Nucleus accumbens (tissue), 56 donors: Measurements from ENCODE around the gene CDCA4.

ENCODE experiments used
- DNase-seq, 56 donors: peaks; one replicate each; lab custom pipeline; 2025; lab: John Stamatoyannopoulos, UW

Gene CDCA4

DNA sequence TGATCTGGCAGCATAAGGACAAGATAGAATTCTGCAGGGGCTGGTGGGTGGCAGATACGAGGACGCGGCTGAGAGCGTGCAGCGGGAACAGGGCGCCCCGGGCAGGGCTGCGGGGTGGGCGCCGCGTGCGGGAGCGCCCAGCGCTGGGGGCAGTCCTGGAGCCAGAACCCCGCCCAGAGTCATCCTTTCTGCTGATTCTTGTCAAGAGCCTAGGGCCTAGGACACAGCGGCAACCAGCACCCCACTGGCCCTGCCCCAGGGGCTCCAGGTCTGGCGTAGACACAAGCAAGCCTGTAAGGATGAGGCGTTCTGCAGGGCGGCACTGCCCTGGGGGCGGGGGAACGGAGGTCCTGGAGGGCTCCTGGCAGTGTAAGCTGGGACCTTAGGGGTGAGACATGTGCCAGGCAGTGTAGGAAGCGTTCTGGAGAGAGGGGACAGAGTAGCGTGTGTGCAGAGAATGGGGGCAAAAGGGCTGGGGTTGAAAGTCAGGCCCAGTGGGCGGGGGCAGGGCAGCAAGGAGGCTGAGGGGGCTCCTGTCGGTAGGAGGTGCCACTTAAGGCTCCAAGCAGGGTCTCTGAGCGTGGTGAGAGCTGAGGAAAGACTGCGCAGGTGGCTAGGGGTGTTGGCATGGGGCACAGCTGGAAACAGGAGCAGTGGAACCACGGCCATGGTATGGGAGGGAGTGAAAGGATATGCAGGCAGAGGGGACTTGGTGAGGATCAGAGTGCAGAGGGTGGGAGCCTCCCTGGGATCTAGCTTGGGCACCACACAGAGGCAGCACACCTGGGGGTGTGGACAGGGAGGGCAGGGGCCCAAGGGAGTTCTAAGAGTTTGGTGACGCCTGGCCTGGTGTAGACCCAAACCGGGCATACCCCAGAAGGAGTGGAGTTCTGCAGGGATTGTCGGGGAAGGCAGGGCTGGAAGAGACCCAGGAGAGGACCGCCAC, 41.9 kb downstream of the CDCA4 start:
- no peak for DNase-seq

GRCh38 chr14:104977681-104978653, 42.9 kb downstream of the CDCA4 start, which contains the start of gene AHNAK2:
TSS of gene AHNAK2 (minus strand) at chr14:104978374. CDS start at chr14:104978237, 137 bp downstream.
- peak in 19 of 56 donors; percentile 4 to 70 (median 25) for DNase-seq

- no peak for DNase-seq
Observed at GRCh38 chr14:104977008-104977680, 43.7 kb downstream of the CDCA4 start.

DNA sequence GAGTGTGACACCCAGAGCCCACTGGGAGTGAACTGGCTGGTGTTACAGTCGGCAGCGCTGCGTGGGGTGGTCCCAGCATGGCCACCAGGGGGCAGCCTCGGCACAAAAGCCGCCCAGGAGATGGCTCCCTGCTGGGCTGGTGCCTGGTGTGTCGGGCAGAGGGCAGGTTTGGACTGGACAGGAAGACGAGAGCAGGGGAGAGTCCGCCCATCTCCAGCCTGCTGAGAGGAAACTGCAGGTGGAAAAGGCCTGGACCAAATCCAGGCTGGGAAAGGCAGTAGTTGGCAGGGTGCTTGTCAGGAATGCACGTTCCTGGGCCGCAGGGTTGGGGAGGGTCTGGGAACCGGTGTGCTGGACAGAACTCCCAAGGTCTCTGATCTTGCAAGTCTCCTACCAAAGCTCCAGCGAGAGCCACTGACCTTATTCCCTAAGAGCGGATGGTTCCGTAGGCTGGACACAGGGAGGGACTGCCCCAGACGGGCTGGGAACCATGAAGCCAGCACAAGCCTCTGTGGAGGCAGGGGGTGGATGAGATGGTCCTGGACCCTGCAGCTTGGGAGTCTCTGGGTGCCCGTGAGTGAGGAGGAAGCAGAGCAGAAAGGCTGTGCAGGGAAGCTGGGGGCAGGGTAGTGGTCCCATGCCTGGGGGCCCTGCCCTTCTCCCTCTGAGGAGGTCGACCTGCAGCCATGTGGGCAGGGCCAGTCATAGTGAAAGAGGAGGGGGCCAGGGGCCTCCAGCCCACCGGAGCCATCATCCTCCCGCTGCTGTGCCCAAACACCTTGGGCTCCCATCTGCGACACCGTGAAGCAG, 44.5 kb downstream of the CDCA4 start:
- DNase-seq = peak in 44 of 56 donors; percentile 14 to 77 (median 43)

GRCh38 chr14:104975481-104976197, 45.2 kb downstream of the CDCA4 start:
- DNase-seq = no peak

DNA sequence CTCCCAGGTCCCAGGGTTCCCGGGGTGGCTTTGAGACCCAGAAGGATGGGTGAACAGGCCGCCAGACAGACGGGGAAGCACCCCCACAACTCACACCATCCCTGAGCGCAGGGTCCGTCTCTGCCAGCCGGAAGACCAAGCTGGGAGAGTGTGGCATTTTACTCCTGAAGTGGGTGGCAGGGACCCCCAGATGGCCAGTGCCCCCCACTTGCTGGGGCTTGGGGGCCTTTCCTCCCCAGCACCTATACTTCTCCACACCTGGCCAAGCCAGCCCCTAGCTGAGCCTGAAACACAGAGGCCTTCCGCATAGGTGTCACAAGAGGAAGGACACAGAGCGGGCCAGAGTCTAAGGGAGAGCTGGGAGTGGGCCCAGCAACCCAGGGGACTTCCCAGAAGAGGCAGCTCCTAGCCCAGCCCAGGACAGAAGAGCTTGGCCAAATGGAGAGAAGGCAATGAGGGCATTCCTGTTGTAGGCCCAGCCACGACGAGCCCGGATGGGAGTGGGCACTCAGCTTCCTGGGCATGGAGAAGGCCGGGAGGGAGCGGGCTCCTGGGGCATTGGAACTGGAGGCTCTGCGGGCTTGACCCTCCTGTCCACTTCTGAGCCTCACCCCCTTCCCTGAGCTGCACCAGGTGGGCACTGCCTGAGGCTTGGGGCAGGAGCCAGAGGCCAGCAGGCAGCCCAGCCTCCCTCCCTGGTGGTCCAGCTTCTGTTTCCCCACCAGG, 46.1 kb downstream of the CDCA4 start:
- DNase-seq = no peak

- no peak for DNase-seq
Observed at GRCh38 chr14:104974146-104974541, 46.7 kb downstream of the CDCA4 start.

GRCh38 chr14:104973385-104974145, 47.3 kb downstream of the CDCA4 start:
- peak in 6 of 56 donors; percentile 15 to 53 (median 36) for DNase-seq

GRCh38 chr14:104973135-104973384, 47.8 kb downstream of the CDCA4 start:
- DNase-seq = peak in 5 of 56 donors; percentile 14 to 70 (median 46)

DNA sequence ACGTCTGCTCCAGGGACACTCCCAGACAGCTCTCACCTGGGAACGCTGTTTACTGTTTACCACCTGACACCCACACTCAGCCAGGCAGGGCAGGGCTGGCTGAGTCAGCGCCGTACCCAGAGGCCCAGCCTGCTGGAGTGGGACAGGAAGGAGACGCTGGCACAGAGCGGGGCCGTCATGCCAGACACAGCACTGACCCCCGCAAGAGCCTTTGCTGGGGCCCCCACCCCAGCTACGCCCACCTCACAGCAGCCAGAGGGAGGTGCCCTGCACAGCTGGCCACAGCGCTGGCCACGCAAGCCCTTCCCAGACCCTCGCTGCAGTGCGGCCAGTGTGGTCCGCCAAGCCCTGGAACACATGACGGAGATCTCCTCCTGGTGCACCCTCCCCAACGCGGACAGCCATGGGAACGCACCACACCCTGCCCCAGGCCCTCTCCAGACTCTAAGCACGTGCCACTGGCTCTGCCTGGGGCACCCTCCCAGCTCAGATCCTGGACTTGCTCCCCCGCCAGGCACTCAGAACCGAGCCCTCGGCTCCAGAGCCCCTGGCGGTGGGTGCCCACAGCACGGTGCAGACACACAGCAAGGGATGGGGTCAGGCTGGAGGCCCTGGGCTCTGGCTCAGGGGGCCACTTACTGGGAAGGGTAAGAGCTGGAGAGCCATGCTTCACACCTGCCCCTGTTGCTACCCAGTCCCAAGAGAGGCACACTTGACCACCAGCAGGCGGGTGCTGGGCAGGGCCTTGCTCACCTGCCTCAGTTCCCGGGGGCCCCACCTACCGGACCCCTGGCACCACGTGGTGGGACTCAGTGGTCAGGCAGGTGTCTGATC, 48.4 kb downstream of the CDCA4 start:
- DNase-seq = no peak

- DNase-seq = no peak
Observed at GRCh38 chr14:104971447-104972240, 49.2 kb downstream of the CDCA4 start.

- DNase-seq = no peak
Observed at GRCh38 chr14:104970231-104971068, 50.4 kb downstream of the CDCA4 start.

GRCh38 chr14:104969741-104970230, 51.1 kb downstream of the CDCA4 start:
- no peak for DNase-seq

DNA sequence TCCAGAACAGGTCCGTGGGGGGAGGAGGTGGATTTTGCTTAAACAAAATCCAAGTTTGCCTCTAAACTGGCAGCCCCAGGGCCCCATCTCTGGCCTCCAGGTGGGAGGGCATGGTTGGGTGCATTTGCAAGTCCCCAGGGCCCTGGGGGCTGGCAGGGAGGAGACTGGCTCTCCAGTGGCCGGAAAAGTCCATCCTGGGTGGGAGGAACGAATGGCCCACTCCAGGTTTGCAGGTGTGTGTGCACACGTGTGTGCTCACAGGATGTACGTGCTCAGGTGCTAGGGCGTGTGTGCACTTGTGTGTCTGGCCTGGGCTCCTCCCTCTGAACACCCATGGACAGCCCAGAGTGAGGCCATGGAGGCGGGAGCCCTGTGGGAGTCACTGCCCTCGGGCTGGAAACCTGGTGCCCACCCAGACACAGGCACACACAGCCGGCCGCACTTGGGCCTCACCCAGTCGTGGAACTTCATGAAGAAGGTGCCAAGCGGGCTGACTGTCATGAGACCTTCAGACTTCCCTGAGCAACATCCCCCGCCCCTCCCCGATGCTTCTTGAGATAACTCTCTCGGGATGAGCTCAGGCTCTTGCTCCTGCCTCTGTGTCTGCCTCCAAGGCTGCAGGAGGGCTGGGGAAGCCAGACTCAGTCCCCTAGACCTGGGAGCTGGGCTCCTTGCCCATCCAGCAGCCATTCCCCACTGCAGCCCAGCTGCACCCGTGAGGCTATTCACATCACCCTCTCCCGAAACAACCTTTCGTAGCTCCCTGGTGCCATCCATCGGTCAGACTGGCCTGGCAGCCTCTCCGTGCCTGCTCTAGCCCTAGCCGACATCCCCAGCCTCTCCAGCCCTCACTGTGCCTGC, 52.1 kb downstream of the CDCA4 start:
- DNase-seq = no peak
